A549 (cell line): ENCODE data around the gene ACTR1A.

ENCODE experiments used
- JUN ChIP-seq, 2 experiments: fragments of >200 bp; sonication (Bioruptor Twin); formaldehyde crosslinking; IDR thresholded peaks; 2 replicates in 1 of 2; 3 replicates in 1 of 2; pipeline ENCODE4 v1.6.1; 2016 to 2017
- JUNB ChIP-seq: fragments of >200 bp; sonication (Bioruptor Twin); formaldehyde crosslinking; IDR thresholded peaks from 2 replicates; pipeline ENCODE4 v1.6.1; 2016
- MYC ChIP-seq: IDR thresholded peaks from 2 replicates; pipeline ENCODE4 v1.6.1; 2012; ENCODE audit warnings: mild to moderate bottlenecking, inconsistent platforms, low read length, improper control_type of control experiment, borderline replicate concordance
- PHF8 ChIP-seq: fragments of 200-600 bp; sonication (generic); IDR thresholded peaks from 2 replicates; pipeline ENCODE4 v1.6.1; 2016; ENCODE audit warnings: low read depth, mild to moderate bottlenecking, antibody characterized with exemption, moderate library complexity, borderline replicate concordance
- POLR2A ChIP-seq: IDR thresholded peaks from 2 replicates; pipeline ENCODE4 v1.6.1; 2012; ENCODE audit warnings: mild to moderate bottlenecking, low read length
- REST ChIP-seq: fragments of 200-600 bp; sonication (generic); IDR thresholded peaks from 2 replicates; pipeline ENCODE4 v1.6.1; 2016; ENCODE audit warnings: antibody characterized with exemption, mild to moderate bottlenecking, moderate library complexity
- TF ChIP-seq, protein P1 (sequence below): fragments of >200 bp; sonication (Bioruptor Twin); formaldehyde crosslinking; IDR thresholded peaks from 3 replicates; pipeline ENCODE4 v1.5.1; 2016

DNA sequence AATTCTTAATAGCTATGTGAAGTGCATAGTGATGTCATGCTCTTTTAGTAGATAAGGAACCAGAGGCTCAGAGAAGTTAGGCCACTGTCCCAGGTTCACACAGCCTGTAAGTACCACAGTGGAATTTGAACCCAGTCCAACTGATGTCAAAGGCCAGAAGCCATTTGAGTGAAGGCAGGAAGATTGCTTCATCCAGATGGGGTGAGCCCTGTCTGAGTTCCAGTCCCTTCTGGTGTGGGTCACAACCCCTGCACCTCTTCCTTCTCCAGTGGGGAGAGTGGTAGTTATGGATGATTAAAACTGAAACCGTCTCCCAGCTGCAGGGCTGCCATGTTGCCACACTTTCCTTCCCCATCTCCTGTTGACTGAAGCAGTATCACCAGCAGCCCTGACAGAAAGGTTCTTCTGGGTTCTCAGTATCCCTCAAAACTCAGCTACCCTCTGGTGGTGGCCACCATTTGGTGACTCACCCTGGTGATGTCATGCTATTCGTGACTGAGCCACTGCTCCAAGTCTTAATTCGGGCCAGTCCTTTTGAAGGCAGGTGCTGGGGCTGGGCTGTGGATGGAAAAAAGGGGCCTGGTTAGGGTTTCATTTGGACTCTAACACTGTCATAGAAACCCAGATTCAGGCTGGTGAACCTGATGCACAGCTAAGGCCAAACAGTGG is 49.7 kb downstream of the ACTR1A start:
- TF ChIP-seq, protein P1, sequence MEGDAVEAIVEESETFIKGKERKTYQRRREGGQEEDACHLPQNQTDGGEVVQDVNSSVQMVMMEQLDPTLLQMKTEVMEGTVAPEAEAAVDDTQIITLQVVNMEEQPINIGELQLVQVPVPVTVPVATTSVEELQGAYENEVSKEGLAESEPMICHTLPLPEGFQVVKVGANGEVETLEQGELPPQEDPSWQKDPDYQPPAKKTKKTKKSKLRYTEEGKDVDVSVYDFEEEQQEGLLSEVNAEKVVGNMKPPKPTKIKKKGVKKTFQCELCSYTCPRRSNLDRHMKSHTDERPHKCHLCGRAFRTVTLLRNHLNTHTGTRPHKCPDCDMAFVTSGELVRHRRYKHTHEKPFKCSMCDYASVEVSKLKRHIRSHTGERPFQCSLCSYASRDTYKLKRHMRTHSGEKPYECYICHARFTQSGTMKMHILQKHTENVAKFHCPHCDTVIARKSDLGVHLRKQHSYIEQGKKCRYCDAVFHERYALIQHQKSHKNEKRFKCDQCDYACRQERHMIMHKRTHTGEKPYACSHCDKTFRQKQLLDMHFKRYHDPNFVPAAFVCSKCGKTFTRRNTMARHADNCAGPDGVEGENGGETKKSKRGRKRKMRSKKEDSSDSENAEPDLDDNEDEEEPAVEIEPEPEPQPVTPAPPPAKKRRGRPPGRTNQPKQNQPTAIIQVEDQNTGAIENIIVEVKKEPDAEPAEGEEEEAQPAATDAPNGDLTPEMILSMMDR: no peak
- TF ChIP-seq POLR2A (no peak), JUNB (no peak), REST (no peak), PHF8 (no peak), MYC (no peak), JUN (IDR thresholded peaks at IDR 0.05) (peak in 1 of 2 experiments; percentile 24; a peak in 1 of 5 replicates)
